ENCODE data around the gene CLASP1.
"Not testable (repeated sequence)": the region's sequence is repeated elsewhere in the genome, so short reads cannot be mapped to it uniquely, and the experiment has no call there.

The CLASP1 gene

GRCh38 chr2:121498731-121499130, 150.5 kb downstream of the CLASP1 start:
- ATAC-seq: peak in 1 of 2 donors; percentile 30

- ATAC-seq: peak; percentile 43 to 53
These were observed 156.9 kb downstream of the CLASP1 start for GRCh38 chr2:121492409-121492808.

- no peak for ATAC-seq
These were observed 157.7 kb downstream of the CLASP1 start for GRCh38 chr2:121491518-121491917.

GRCh38 chr2:121490584-121491133, 158.6 kb downstream of the CLASP1 start:
- ATAC-seq: no peak

GRCh38 chr2:121489911-121490583, 159.2 kb downstream of the CLASP1 start:
- no peak for ATAC-seq

GRCh38 chr2:121489284-121489683, 160.0 kb downstream of the CLASP1 start:
- ATAC-seq: peak in 1 of 2 donors; percentile 20

- ATAC-seq: no peak
These were observed 163.0 kb downstream of the CLASP1 start for GRCh38 chr2:121486191-121486790.

GRCh38 chr2:121485039-121485438, 164.2 kb downstream of the CLASP1 start:
- no peak for ATAC-seq

- ATAC-seq: no peak
These were observed 165.4 kb downstream of the CLASP1 start for GRCh38 chr2:121483846-121484245.

GRCh38 chr2:121483021-121483420, 166.2 kb downstream of the CLASP1 start:
- ATAC-seq: no peak

- no peak for ATAC-seq
These were observed 168.4 kb downstream of the CLASP1 start for GRCh38 chr2:121480826-121481225.

- no peak for ATAC-seq
These were observed 169.3 kb downstream of the CLASP1 start for GRCh38 chr2:121479882-121480522.

GRCh38 chr2:121478996-121479745, 170.1 kb downstream of the CLASP1 start:
- ATAC-seq: no peak

- ATAC-seq: not testable (repeated sequence)
These were observed 170.8 kb downstream of the CLASP1 start for GRCh38 chr2:121478358-121478995.

- ATAC-seq: no peak
These were observed 172.6 kb downstream of the CLASP1 start for GRCh38 chr2:121476684-121477083.

GRCh38 chr2:121475811-121476571, 173.3 kb downstream of the CLASP1 start:
- no peak for ATAC-seq

- no peak for ATAC-seq
These were observed 175.8 kb downstream of the CLASP1 start for GRCh38 chr2:121473512-121473911.

- ATAC-seq: no peak
These were observed 176.7 kb downstream of the CLASP1 start for GRCh38 chr2:121472470-121472993.

GRCh38 chr2:121471532-121472469, 177.5 kb downstream of the CLASP1 start:
- ATAC-seq: no peak

- ATAC-seq: no peak
These were observed 178.3 kb downstream of the CLASP1 start for GRCh38 chr2:121470917-121471316.

Data from activated CD4-positive, CD25-positive, alpha-beta regulatory T cell treated with anti-CD3 and anti-CD28 coated beads, Interleukin-2, amount 50 U/mL, for 24 hours (primary cell).